Cardiac muscle cell (in vitro differentiated cells and primary cell): ENCODE measurements around the gene BTBD17. TPM values are rescaled to one million over a fixed set of nuclear protein-coding genes. Genes with fewer than 3 reads are reported as not detected.

Experiments used
- DNase-seq, 2 donors: peaks; one replicate each; pipeline versions ENCODE4 v3.0.0 to v3.0.0-alpha.2; 2010 to 2017; ENCODE audit warnings: low read depth in 1 of 2, low spot score in 1 of 2
- H3K27ac ChIP-seq: fragments of 200-600 bp; sonication (generic); 2 replicates; pipeline ENCODE4 v1.5.1; 2016
- H3K27me3 ChIP-seq: fragments of 200-600 bp; sonication (generic); 2 replicates; pipeline ENCODE4 v1.6.0; 2016; ENCODE audit warnings: control low read depth
- H3K36me3 ChIP-seq: fragments of 200-600 bp; sonication (generic); 2 replicates; pipeline ENCODE4 v1.5.1; 2016; ENCODE audit warnings: control low read depth
- H3K4me1 ChIP-seq: fragments of 200-600 bp; sonication (generic); 2 replicates; pipeline ENCODE4 v1.8.1; 2017; ENCODE audit warnings: low read depth, mild to moderate bottlenecking, mixed run types
- H3K4me3 ChIP-seq: fragments of 200-600 bp; sonication (generic); 2 replicates; pipeline ENCODE4 v1.5.1; 2016; ENCODE audit warnings: mild to moderate bottlenecking
- H3K9me3 ChIP-seq: fragments of 200-600 bp; sonication (generic); 2 replicates; pipeline ENCODE4 v1.5.1; 2017; ENCODE audit warnings: low read depth, mild to moderate bottlenecking, control low read depth
- CTCF ChIP-seq: IDR thresholded peaks from 2 replicates; pipeline ENCODE4 v1.5.1; 2012; ENCODE audit warnings: low read depth, mild to moderate bottlenecking, low read length
- polyA plus RNA-seq: library from polyadenylated mRNA; unstranded; fragments of >200 nt; fragmentation: Nextera tagmentation; extraction: Ambion mirVana; gene quantifications from 2 replicates; pipeline ENCODE4 v1.2.1, GENCODE V29; 2016
- total RNA-seq: library from RNA; depleted of rRNA; stranded (reverse); fragments of >200 nt; gene quantifications from 2 replicates; pipeline ENCODE4 v1.2.3, GENCODE V29; 2016

BTBD17 gene
- total and polyA plus RNA-seq, 2 experiments from 2014 or later: 0.62 to 0.63 TPM

GRCh38 chr17:74386386-74386785 lies 24.7 kb upstream of the BTBD17 start:
- no peak for TF ChIP-seq CTCF
- Histone ChIP-seq H3K9me3 (no peaks in the 10 kb centered on the region), H3K36me3 (no peaks in the 10 kb centered on the region), H3K4me3 (no peak overlapping the region), H3K4me1 (peaks cover 25% of the 10 kb centered on the region), H3K27me3 (no peaks in the 10 kb centered on the region), H3K27ac (peak overlapping the region; percentile 53)
- peak in 1 of 2 donors; percentile 69 for DNase-seq

- DNase-seq: no peak
- Histone ChIP-seq H3K27me3 (no peaks in the 10 kb centered on the region), H3K4me1 (peaks cover 21% of the 10 kb centered on the region), H3K36me3 (no peaks in the 10 kb centered on the region), H3K27ac (no peak overlapping the region), H3K9me3 (no peaks in the 10 kb centered on the region), H3K4me3 (no peak overlapping the region)
- no peak for TF ChIP-seq CTCF
These were observed 23.5 kb upstream of the BTBD17 start for GRCh38 chr17:74385201-74385600.

- no peak for DNase-seq
These were observed 21.5 kb upstream of the BTBD17 start for GRCh38 chr17:74383141-74383540.

GRCh38 chr17:74380959-74381808 lies 19.5 kb upstream of the BTBD17 start:
- Histone ChIP-seq H3K27ac (no peak overlapping the region), H3K36me3 (no peaks in the 10 kb centered on the region), H3K4me1 (peaks cover 13% of the 10 kb centered on the region), H3K27me3 (peaks cover 11% of the 10 kb centered on the region), H3K4me3 (no peak overlapping the region), H3K9me3 (no peaks in the 10 kb centered on the region)
- DNase-seq: no peak
- no peak for TF ChIP-seq CTCF

More at GRCh38 chr17:74383141-74383540, 21.5 kb upstream of the BTBD17 start:
- Histone ChIP-seq H3K27me3 (no peaks in the 10 kb centered on the region), H3K27ac (no peak overlapping the region), H3K4me1 (peaks cover 19% of the 10 kb centered on the region), H3K9me3 (no peaks in the 10 kb centered on the region), H3K36me3 (no peaks in the 10 kb centered on the region), H3K4me3 (no peak overlapping the region)
- no peak for TF ChIP-seq CTCF

GRCh38 chr17:74380086-74380958 lies 18.7 kb upstream of the BTBD17 start:
- no peak for TF ChIP-seq CTCF
- H3K36me3 ChIP-seq: no peaks in the 10 kb centered on the region
- no peaks in the 10 kb centered on the region for H3K9me3 ChIP-seq
- no peak overlapping the region for H3K4me3 ChIP-seq
- H3K4me1 ChIP-seq: peaks cover 13% of the 10 kb centered on the region
- DNase-seq: peak in 1 of 2 donors; percentile 34
- H3K27me3 ChIP-seq: peaks cover 13% of the 10 kb centered on the region
- H3K27ac ChIP-seq: no peak overlapping the region
